Endothelial cell of umbilical vein (primary cell): ENCODE measurements around the gene DGKI. TPM values are rescaled to one million over a fixed set of nuclear protein-coding genes. Genes with fewer than 3 reads are reported as not detected.

Experiments used
- BruUV-seq: library from RNA; stranded (reverse); fragments of 400-500 nt; replicated peaks from 2 replicates; lab custom pipeline; 2021; lab: Mats Ljungman, UMichigan
- CTCF ChIA-PET: fragments of 300-600, 350-600 bp; sonication (Branson Sonifier 250); formaldehyde crosslinking; loops from one replicate; lab custom pipeline; 2021; ENCODE audit warnings: antibody characterized with exemption, inconsistent platforms; lab: Charles Lee
- POLR2A ChIA-PET: fragments of 300-600, 350-600 bp; sonication (Branson Sonifier 250); formaldehyde crosslinking; loops from one replicate; lab custom pipeline; 2021; ENCODE audit warnings: antibody characterized with exemption, inconsistent platforms; lab: Charles Lee
- DNase-seq: peaks from one replicate; pipeline ENCODE4 v3.0.0-alpha.2; 2011; ENCODE audit warnings: low read depth, low spot score
- FAIRE-seq: peaks from 2 replicates; lab custom pipeline; 2011; peaks lifted over from hg19 to GRCh38; lab: Jason Lieb, UNC
- H2AFZ ChIP-seq: 2 replicates; pipeline ENCODE4 v1.6.0; 2012; ENCODE audit warnings: low read depth, low read length, control low read depth, inconsistent platforms
- H3K27ac ChIP-seq: 2 replicates; pipeline ENCODE4 v1.5.1; 2011; ENCODE audit warnings: low read depth, mild to moderate bottlenecking, control low read depth, low read length, moderate library complexity; ENCODE audit not compliant: insufficient read depth
- H3K27me3 ChIP-seq, 2 experiments: 2 replicates each; pipeline versions ENCODE4 v1.6.0 to v1.6.1; 2011; ENCODE audit warnings: low read length in 2 of 2, mixed read lengths in 1 of 2; ENCODE audit not compliant: control insufficient read depth in 2 of 2, insufficient read depth in 2 of 2
- H3K36me3 ChIP-seq, 2 experiments: 2 replicates in 1 of 2; 3 replicates in 1 of 2; pipeline ENCODE4 v1.5.1; 2011; ENCODE audit warnings: low read length in 2 of 2, mild to moderate bottlenecking in 1 of 2, moderate library complexity in 1 of 2; ENCODE audit not compliant: control insufficient read depth in 2 of 2, insufficient read depth in 2 of 2; ENCODE audit errors: extremely low read depth in 1 of 2
- H3K4me1 ChIP-seq: 3 replicates; pipeline ENCODE4 v1.5.1; 2011; ENCODE audit warnings: mild to moderate bottlenecking, low read length; ENCODE audit not compliant: control insufficient read depth, insufficient read depth; ENCODE audit errors: extremely low read depth
- H3K4me2 ChIP-seq: 2 replicates; pipeline ENCODE4 v1.6.1; 2011; ENCODE audit warnings: low read length, control low read depth, mixed read lengths; ENCODE audit not compliant: insufficient read depth
- H3K4me3 ChIP-seq, 3 experiments: fragments of 200-600 bp in 1 of 3; sonication (generic), shearing (Covaris generic) in 1 of 3; replicated peaks in 1 of 3; 2 replicates each; pipeline ENCODE4 v1.5.1; 2011 to 2016; ENCODE audit warnings: control low read depth in 3 of 3, low read length in 3 of 3, mild to moderate bottlenecking in 2 of 3, inconsistent platforms in 1 of 3, low read depth in 1 of 3, moderate library complexity in 1 of 3; ENCODE audit not compliant: insufficient read depth in 1 of 3
- H3K79me2 ChIP-seq: 2 replicates; pipeline ENCODE4 v1.6.0; 2012; ENCODE audit warnings: low read length, inconsistent platforms; ENCODE audit not compliant: control insufficient read depth, insufficient read depth
- H3K9ac ChIP-seq: replicated peaks from 2 replicates; pipeline ENCODE3; 2011; ENCODE audit warnings: low read length, control low read depth; ENCODE audit not compliant: insufficient read depth; ENCODE audit errors: extremely low read depth
- H3K9me1 ChIP-seq: replicated peaks from 3 replicates; pipeline ENCODE4 v1.6.0; 2011; ENCODE audit warnings: mild to moderate bottlenecking, low read length; ENCODE audit not compliant: control insufficient read depth, insufficient read depth; ENCODE audit errors: extremely low read depth
- H3K9me3 ChIP-seq: replicated peaks from 2 replicates; pipeline ENCODE4 v1.5.1; 2012; ENCODE audit warnings: low read length, inconsistent platforms; ENCODE audit not compliant: control insufficient read depth, insufficient read depth
- H4K20me1 ChIP-seq: replicated peaks from 2 replicates; pipeline ENCODE3; 2011; ENCODE audit warnings: mild to moderate bottlenecking, low read length; ENCODE audit not compliant: control insufficient read depth, insufficient read depth; ENCODE audit errors: extremely low read depth
- CTCF ChIP-seq, 2 donors: IDR thresholded peaks; 1 replicate in 1 of 2; 2 replicates in 1 of 2; pipeline ENCODE4 v1.5.1; 2011; ENCODE audit warnings: low read length in 2 of 2, mild to moderate bottlenecking in 2 of 2, moderate library complexity in 2 of 2, control low read depth in 1 of 2, inconsistent platforms in 1 of 2, low read depth in 1 of 2; ENCODE audit not compliant: insufficient read depth in 1 of 2; ENCODE audit errors: extremely low read depth in 1 of 2
- EZH2 ChIP-seq: IDR thresholded peaks from 2 replicates; pipeline ENCODE4 v1.6.1; 2012; ENCODE audit warnings: borderline replicate concordance, low read depth, mild to moderate bottlenecking, moderate library complexity, low read length, inconsistent platforms; ENCODE audit not compliant: severe bottlenecking
- FOS ChIP-seq: IDR thresholded peaks from 2 replicates; pipeline ENCODE4 v1.6.1; 2011; ENCODE audit warnings: mild to moderate bottlenecking, low read length, moderate library complexity, borderline replicate concordance; ENCODE audit not compliant: insufficient read depth
- GATA2 ChIP-seq: IDR thresholded peaks from 2 replicates; pipeline ENCODE4 v1.7.0; 2011; ENCODE audit warnings: low read depth, mild to moderate bottlenecking, moderate library complexity, mixed read lengths, low read length; ENCODE audit not compliant: insufficient read length, insufficient read depth
- JUN ChIP-seq: IDR thresholded peaks from 2 replicates; pipeline ENCODE4 v1.6.1; 2011; ENCODE audit warnings: borderline replicate concordance, low read depth; ENCODE audit not compliant: insufficient read length, insufficient read depth
- MAX ChIP-seq: IDR thresholded peaks from 2 replicates; pipeline ENCODE4 v1.6.1; 2011; ENCODE audit not compliant: insufficient read depth, insufficient read length
- MYC ChIP-seq: IDR thresholded peaks from one replicate; pipeline ENCODE4 v1.6.1; 2011; ENCODE audit warnings: mild to moderate bottlenecking, low read depth, low read length
- POLR2A ChIP-seq: IDR thresholded peaks from 2 replicates; pipeline ENCODE4 v1.6.1; 2012; ENCODE audit warnings: low read depth, mild to moderate bottlenecking, control low read depth, low read length
- POLR2AphosphoS5 ChIP-seq: IDR thresholded peaks from 2 replicates; pipeline ENCODE4 v1.6.1; 2012; ENCODE audit warnings: low read depth, mild to moderate bottlenecking, control low read depth, low read length, moderate library complexity; ENCODE audit not compliant: insufficient read depth
- dilution Hi-C: fragments of 300-500 bp; cut with MboI; formaldehyde crosslinking; loops from one replicate; pipeline ENCODE4 v1.15.0; 2019; ENCODE audit warnings: low sequenced_read_pairs; ENCODE audit not compliant: extremely low pct_ligation_motif_present
- intact Hi-C: fragments of 100-400 bp; cut with micrococcal nuclease; formaldehyde crosslinking; loops from one replicate; pipeline ENCODE4 v1.10.0; 2022
- polyA plus RNA-seq, 4 experiments: library from polyadenylated mRNA; depleted of rRNA in 3 of 4; stranded (reverse) in 3 of 4; unstranded in 1 of 4; fragments of >200 nt; gene quantifications; 2 replicates each; pipeline versions ENCODE4 v1.2.1 to v1.2.3, GENCODE V29; 2011 to 2012; ENCODE audit warnings: missing spikeins in 1 of 4
- total RNA-seq: library from RNA; stranded (reverse); gene quantifications from 2 replicates; pipeline ENCODE4 v1.2.3, GENCODE V29; 2021

The DGKI gene
- total and polyA plus RNA-seq, 2 donors (not counting 3 experiments of a cell fraction or from before 2014, with no cell fraction given): 0.11 to 0.51 TPM

GRCh38 chr7:137345799-137346449, 500.9 kb downstream of the DGKI start:
- Histone ChIP-seq H3K9me3 (no peaks in the 10 kb centered on the region), H3K36me3 (no peaks in the 10 kb centered on the region), H3K27ac (no peak overlapping the region), H3K27me3 (no peaks in the 10 kb centered on the region), H2AFZ (no peak overlapping the region), H3K9me1 (no peaks in the 10 kb centered on the region), H3K9ac (no peak overlapping the region), H3K4me1 (no peaks in the 10 kb centered on the region), H3K79me2 (no peaks in the 10 kb centered on the region), H4K20me1 (no peaks in the 10 kb centered on the region), H3K4me2 (no peak overlapping the region), H3K4me3 (no peak overlapping the region)
- intact Hi-C loops: no loop called here
- BruUV-seq: no TSS peak
- ChIA-PET CTCF (no interaction called here), POLR2A (no interaction called here)
- DNase-seq: no peak
- dilution Hi-C loops: no loop called here
- TF ChIP-seq CTCF (IDR thresholded peaks at IDR 0.05; ENCODE audit: extremely low read depth in 1 of 2, insufficient read depth in 1 of 2, low read depth in 1 of 2, low read length in 2 of 2) (no peak), MAX (no peak), FOS (no peak), MYC (no peak), POLR2AphosphoS5 (no peak), EZH2 (no peak), POLR2A (no peak), JUN (no peak), GATA2 (no peak)
- no peak for FAIRE-seq
